PFSK-1 (cell line): ENCODE measurements around the gene FAR1.

Source experiments
- FOXP2 ChIP-seq: optimal IDR thresholded peaks from 2 replicates; pipeline ENCODE3; 2011; ENCODE audit warnings: borderline replicate concordance, control low read depth, inconsistent platforms; ENCODE audit not compliant: insufficient read depth; ENCODE audit errors: extremely low read length, extremely low read depth
- POLR2AphosphoS5 ChIP-seq: IDR thresholded peaks from 2 replicates; pipeline ENCODE4 v1.6.1; 2012; ENCODE audit warnings: low read depth, mild to moderate bottlenecking, control low read depth, low read length, moderate library complexity
- REST ChIP-seq, 2 experiments: IDR thresholded peaks; 2 replicates each; pipeline versions ENCODE4 v1.6.1 to v1.8.0; 2011 to 2012; ENCODE audit warnings: low read depth in 2 of 2, low read length in 2 of 2, control low read depth in 1 of 2, inconsistent platforms in 1 of 2, mild to moderate bottlenecking in 1 of 2, moderate library complexity in 1 of 2; ENCODE audit not compliant: insufficient read depth in 1 of 2
- SIN3A ChIP-seq: IDR thresholded peaks from 2 replicates; pipeline ENCODE4 v1.6.1; 2012; ENCODE audit warnings: mild to moderate bottlenecking, low read length, moderate library complexity, borderline replicate concordance; ENCODE audit not compliant: insufficient read depth
- TAF1 ChIP-seq: IDR thresholded peaks from 2 replicates; pipeline ENCODE4 v1.6.1; 2012; ENCODE audit warnings: low read length, control low read depth, borderline replicate concordance; ENCODE audit not compliant: insufficient read depth

The FAR1 gene

DNA sequence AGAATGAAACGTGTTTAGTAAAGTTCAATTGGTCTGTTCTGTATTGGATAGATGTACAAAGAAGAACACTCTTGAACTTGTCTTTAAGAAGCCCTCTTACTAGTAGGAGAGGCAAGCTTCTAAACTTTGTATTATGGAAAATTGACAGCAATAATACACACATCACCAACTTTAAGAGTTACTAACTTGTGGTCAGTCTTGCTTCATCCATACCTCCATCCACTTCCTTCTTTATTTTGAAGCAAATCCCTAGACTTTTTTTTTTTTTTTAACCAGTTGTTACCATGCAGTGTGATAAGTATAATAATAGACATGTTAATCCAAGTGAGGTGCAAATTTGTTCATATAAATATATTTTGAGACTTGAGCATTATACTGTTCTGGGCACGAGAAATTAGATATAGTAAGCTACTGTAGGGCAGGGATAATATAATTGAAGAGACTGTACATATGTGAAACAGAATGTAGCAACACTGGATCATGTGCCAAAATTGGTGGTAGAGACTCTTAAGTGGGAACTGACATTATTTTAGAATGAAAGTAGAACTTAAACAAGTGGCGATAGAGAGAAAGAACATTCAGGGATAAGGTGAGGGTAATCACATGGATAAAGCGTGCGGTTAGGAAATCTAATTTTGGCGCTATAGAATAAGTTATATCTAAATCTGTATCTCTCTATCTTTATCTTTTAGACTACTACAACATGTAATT lies 6.5 kb downstream of the FAR1 start:
- no peak for TF ChIP-seq FOXP2
- TF ChIP-seq REST (IDR thresholded peaks at IDR 0.05; ENCODE audit: insufficient read depth in 1 of 2, low read depth in 2 of 2, low read length in 2 of 2) = no peak
- TF ChIP-seq SIN3A = no peak
- TF ChIP-seq POLR2AphosphoS5 = no peak
- no peak for TF ChIP-seq TAF1

DNA sequence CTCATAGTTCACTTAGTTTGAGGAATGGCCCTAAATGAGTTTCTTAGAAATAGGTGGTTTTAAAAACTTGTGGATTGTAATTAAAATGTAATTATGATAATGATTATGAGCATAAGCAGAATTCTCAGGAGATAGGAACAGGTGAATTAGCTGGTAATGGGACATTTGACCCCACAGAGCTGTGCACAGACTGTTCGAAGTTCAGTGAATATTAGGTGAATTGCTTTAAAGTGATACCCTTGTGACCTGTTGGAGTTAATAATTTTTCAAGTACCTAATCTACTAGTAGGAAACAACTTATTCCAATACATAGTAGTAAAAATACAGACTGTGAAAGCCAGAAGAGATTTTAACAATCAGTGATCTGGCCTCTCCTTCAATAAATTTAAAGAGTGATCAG lies 8.1 kb downstream of the FAR1 start:
- TF ChIP-seq POLR2AphosphoS5 (no peak), FOXP2 (no peak), REST (IDR thresholded peaks at IDR 0.05; ENCODE audit: insufficient read depth in 1 of 2, low read depth in 2 of 2, low read length in 2 of 2) (no peak), SIN3A (no peak), TAF1 (no peak)

- TF ChIP-seq FOXP2 = no peak
- no peak for TF ChIP-seq REST (IDR thresholded peaks at IDR 0.05; ENCODE audit: insufficient read depth in 1 of 2, low read depth in 2 of 2, low read length in 2 of 2)
- TF ChIP-seq POLR2AphosphoS5 = no peak
- no peak for TF ChIP-seq SIN3A
- no peak for TF ChIP-seq TAF1
Measured at GRCh38 chr11:13679768-13680167, 11.3 kb downstream of the FAR1 start.

DNA sequence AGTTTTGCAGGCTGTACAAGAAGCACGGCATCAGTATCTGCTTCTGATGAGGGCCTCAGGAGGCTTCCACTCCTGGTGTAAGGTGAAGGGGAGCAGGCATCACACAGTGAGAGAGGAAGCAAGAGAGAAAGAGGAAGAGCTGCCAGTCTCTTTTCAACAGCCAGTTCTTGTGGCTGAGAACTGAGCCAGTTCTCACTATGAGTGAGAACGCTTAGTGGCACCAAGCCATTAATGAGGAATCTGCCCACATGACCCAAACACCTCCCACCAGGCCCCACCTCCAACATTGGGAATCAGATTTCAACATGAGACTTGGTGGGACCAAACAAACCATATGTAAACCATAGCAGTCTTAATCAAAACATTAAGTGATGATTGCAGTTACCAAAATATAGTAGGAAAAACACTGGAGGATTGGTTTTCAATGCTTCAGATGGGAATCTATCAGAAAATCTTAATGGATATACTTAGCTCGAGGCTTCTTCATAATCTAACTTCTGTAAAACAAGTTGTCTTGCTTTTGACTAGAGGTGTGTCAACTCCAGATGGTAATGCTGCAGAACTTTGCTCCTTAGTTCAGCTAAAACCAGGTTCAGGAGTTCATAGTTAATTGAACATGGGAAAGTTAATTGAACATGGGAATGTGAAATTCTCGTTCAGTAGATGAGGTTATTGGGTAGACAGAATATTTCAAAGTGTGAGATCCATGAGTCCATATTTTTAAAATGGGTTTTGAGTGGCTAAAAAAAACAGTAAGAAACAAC lies 12.2 kb downstream of the FAR1 start:
- TF ChIP-seq SIN3A = no peak
- no peak for TF ChIP-seq POLR2AphosphoS5
- TF ChIP-seq REST (IDR thresholded peaks at IDR 0.05; ENCODE audit: insufficient read depth in 1 of 2, low read depth in 2 of 2, low read length in 2 of 2) = no peak
- TF ChIP-seq TAF1 = no peak
- no peak for TF ChIP-seq FOXP2

DNA sequence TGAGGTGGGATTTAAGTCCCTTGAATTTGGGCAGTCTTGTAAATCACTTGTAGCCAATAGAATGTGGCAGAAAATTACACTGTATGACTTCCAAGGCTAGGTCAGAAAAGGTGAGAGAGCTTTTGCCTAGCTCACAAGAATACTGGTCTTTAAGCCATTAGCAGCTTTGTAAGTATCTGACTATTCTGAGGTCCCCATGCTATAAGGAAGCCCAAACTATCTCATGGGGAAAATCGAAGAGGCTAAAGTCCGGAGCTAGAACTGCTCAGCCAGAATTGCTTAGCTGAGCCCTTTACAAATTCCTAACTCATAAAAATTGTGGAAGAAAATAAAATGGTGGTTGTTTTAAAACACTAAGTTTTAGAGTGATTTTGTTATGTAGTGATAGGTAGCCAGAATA lies 13.0 kb downstream of the FAR1 start:
- TF ChIP-seq TAF1 = no peak
- TF ChIP-seq FOXP2 = no peak
- no peak for TF ChIP-seq SIN3A
- TF ChIP-seq POLR2AphosphoS5 = no peak
- no peak for TF ChIP-seq REST (IDR thresholded peaks at IDR 0.05; ENCODE audit: insufficient read depth in 1 of 2, low read depth in 2 of 2, low read length in 2 of 2)
